Measurements from ENCODE around the gene RIPK1.
A peak's percentile ranks its signal among the peaks of the same experiment; 100 is the strongest.

RIPK1 gene

GRCh38 chr6:3119040-3119723 lies 50.9 kb downstream of the RIPK1 start:
- ATAC-seq: peak; percentile 68

GRCh38 chr6:3120765-3121089 lies 52.4 kb downstream of the RIPK1 start:
- ATAC-seq: no peak
- TF ChIP-seq SNAI2 (CRISPR knock-in tag; IDR thresholded peaks at IDR 0.05) (no peak), CSRNP3 (CRISPR knock-in tag; IDR thresholded peaks at IDR 0.05) (no peak)

More at GRCh38 chr6:3119040-3119723, 50.9 kb downstream of the RIPK1 start:
- no peak for TF ChIP-seq ZNF8 (CRISPR knock-in tag; IDR thresholded peaks at IDR 0.05)
- no peak for TF ChIP-seq RARB (CRISPR knock-in tag; IDR thresholded peaks at IDR 0.05)
- TF ChIP-seq SNAI2 (CRISPR knock-in tag; IDR thresholded peaks at IDR 0.05): no peak
- TF ChIP-seq BACH2 (CRISPR knock-in tag; IDR thresholded peaks at IDR 0.05; ENCODE audit: borderline replicate concordance): no peak
- TF ChIP-seq PATZ1 (CRISPR knock-in tag; IDR thresholded peaks at IDR 0.05; ENCODE audit: borderline replicate concordance): no peak
- TF ChIP-seq PPARA (CRISPR knock-in tag; IDR thresholded peaks at IDR 0.05; ENCODE audit: borderline replicate concordance): no peak
- no peak for TF ChIP-seq ZC3H10 (CRISPR knock-in tag; IDR thresholded peaks at IDR 0.05)
- no peak for TF ChIP-seq ZNF565 (CRISPR knock-in tag; conservative IDR thresholded peaks at IDR 0.05; ENCODE audit: low read depth)
- no peak for TF ChIP-seq CSRNP3 (CRISPR knock-in tag; IDR thresholded peaks at IDR 0.05)
- no peak for TF ChIP-seq GLIS3 (CRISPR knock-in tag; IDR thresholded peaks at IDR 0.05)
- TF ChIP-seq ISL1 (CRISPR knock-in tag; IDR thresholded peaks at IDR 0.05): no peak
- no peak for TF ChIP-seq OSR1 (CRISPR knock-in tag; IDR thresholded peaks at IDR 0.05)
- no peak for TF ChIP-seq ZNF70 (CRISPR knock-in tag; IDR thresholded peaks at IDR 0.05)
- no peak for TF ChIP-seq ZFP3 (CRISPR knock-in tag; IDR thresholded peaks at IDR 0.05)
- no peak for TF ChIP-seq CREB5 (CRISPR knock-in tag; IDR thresholded peaks at IDR 0.05; ENCODE audit: low read depth)
- no peak for TF ChIP-seq ZFP30 (CRISPR knock-in tag; IDR thresholded peaks at IDR 0.05)
- TF ChIP-seq TSHZ2 (CRISPR knock-in tag; IDR thresholded peaks at IDR 0.05): no peak
- TF ChIP-seq ESRRG (CRISPR knock-in tag; IDR thresholded peaks at IDR 0.05): no peak

- no peak for ATAC-seq
- no peak for TF ChIP-seq ZNF565 (CRISPR knock-in tag; conservative IDR thresholded peaks at IDR 0.05; ENCODE audit: low read depth)
- TF ChIP-seq TSHZ2 (CRISPR knock-in tag; IDR thresholded peaks at IDR 0.05): no peak
- TF ChIP-seq RARB (CRISPR knock-in tag; IDR thresholded peaks at IDR 0.05): no peak
Measured at GRCh38 chr6:3122823-3123182, 54.5 kb downstream of the RIPK1 start.
